A549 treated with AZD2906 at 1 μM for 4 hours (cell line): ENCODE measurements around the gene MPZ. TPM values are rescaled to one million over a fixed set of nuclear protein-coding genes. Genes with fewer than 3 reads are reported as not detected.

Experiments used
- total RNA-seq: library from RNA; stranded (reverse); fragments of 200-300 nt; extraction: Qiagen RNA extraction; gene quantifications from 5 replicates; pipeline ENCODE4 v1.2.3, GENCODE V29; 2022

Gene MPZ
- total RNA-seq: 0.12 to 0.36 TPM (median 0.24 TPM) in 5 replicates

GRCh38 chr1:161309868-161310267, at the start of gene MPZ:
Gene MPZ, minus strand, starts transcription at chr1:161309968. Its CDS starts 63 bp downstream, at chr1:161309905.

GRCh38 chr1:161314201-161314981, 4.6 kb upstream of the MPZ start, which contains the start of gene SDHC:
Gene SDHC, plus strand, starts transcription at chr1:161314381. Its CDS starts 25 bp downstream, at chr1:161314406.

DNA sequence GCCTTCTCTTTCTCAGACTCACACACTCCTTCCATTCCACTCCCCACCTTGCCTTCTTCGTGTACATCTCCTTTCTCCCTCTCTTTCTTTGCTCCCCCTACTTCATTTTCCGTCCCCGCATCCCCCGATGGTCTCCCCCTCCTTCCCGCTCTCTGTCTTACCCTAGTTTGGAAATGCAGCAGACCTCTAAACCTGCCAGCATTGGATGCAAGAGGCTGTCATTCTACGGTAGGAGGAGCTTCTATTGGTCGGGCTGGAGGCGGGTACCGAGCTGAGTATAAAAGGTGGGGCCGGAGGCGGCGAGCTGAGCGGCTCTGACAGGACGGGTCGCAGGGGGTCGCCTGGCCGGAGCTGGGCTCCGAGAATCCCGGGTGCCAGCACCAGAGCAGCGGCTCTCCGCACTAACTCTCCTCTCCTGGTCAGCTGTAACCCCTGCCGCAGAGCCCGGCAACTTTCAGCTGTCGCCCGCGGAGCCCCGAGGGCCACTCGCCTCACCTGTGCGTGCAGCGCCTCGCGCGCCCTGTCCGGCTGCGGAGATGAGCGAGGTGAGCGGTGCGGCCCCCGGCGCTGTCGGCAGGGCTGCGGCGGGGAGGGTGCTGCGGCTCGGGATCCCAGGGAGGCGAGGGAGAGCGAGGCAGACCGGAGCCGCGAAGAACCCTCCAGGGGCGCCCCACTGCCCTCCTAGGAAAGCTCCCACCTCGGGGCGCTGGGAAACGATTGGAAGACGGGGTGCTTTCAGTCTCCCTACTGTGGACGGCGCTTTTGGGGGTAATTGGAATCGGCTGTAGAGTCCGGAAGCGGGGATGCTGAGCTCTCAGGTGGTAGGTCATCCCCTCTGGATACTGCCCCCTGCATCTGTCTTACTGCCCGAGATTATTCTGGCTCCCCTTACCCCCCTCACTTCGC, 51.1 kb downstream of the MPZ start, which contains the start of gene PCP4L1:
TSS of gene PCP4L1 (plus strand) at position 307 of the 906 bp plus-strand sequence. CDS start at position 537, 230 bp downstream.

Other genes starting within 250 kb of the MPZ start
- gene ARHGAP30, start 240.1 kb downstream of the MPZ start, total RNA-seq: 0.07 to 0.09 TPM (median 0.07 TPM) in 5 replicates
- 1.6 to 1.9 TPM (median 1.8 TPM) in 5 replicates for gene NECTIN4, start 220.4 kb downstream of the MPZ start, total RNA-seq
- gene KLHDC9, start 211.6 kb downstream of the MPZ start, total RNA-seq: 1.8 to 2.1 TPM (median 1.8 TPM) in 5 replicates
- 98.5 to 110 TPM (median 106 TPM) in 5 replicates for gene PFDN2, start 191.9 kb downstream of the MPZ start, total RNA-seq
- 25.8 to 32.2 TPM (median 31.0 TPM) in 5 replicates for gene NIT1, start 191.9 kb downstream of the MPZ start, total RNA-seq
- gene DEDD, start 177.3 kb downstream of the MPZ start, total RNA-seq: 30.9 to 35.3 TPM (median 31.4 TPM) in 5 replicates
- 87.5 to 144 TPM (median 90.2 TPM) in 5 replicates for gene UFC1, start 156.0 kb downstream of the MPZ start, total RNA-seq
- 15.8 to 24.1 TPM (median 22.5 TPM) in 5 replicates for gene USP21, start 150.5 kb downstream of the MPZ start, total RNA-seq
- gene PPOX, start 143.5 kb downstream of the MPZ start, total RNA-seq: 12.2 to 15.7 TPM (median 15.2 TPM) in 5 replicates
- 20.3 to 25.7 TPM (median 24.3 TPM) in 5 replicates for gene B4GALT3, start 132.5 kb downstream of the MPZ start, total RNA-seq
- gene ADAMTS4, start 110.9 kb downstream of the MPZ start, total RNA-seq: 0.01 to 0.02 TPM (median 0.01 TPM) in 4 of 5 replicates, not detected in the other
- 78.6 to 115 TPM (median 82.0 TPM) in 5 replicates for gene NDUFS2, start 107.6 kb downstream of the MPZ start, total RNA-seq
- 0.17 to 0.33 TPM in 2 of 5 replicates, not detected in the others for gene FCER1G, start 94.7 kb downstream of the MPZ start, total RNA-seq
- gene APOA2, start 86.3 kb downstream of the MPZ start, total RNA-seq: 0.95 to 1.9 TPM in 2 of 5 replicates, not detected in the others
- 10.6 to 12.5 TPM (median 12.2 TPM) in 5 replicates for gene TOMM40L, start 83.9 kb downstream of the MPZ start, total RNA-seq
- 0.07 TPM in 1 of 5 replicates, not detected in the others for gene NR1I3, start 71.8 kb downstream of the MPZ start, total RNA-seq
- gene PCP4L1, start 51.2 kb downstream of the MPZ start, total RNA-seq: 0.06 to 0.15 TPM (median 0.07 TPM) in 5 replicates
- 238 to 251 TPM (median 241 TPM) in 5 replicates for gene SDHC, start 4.4 kb upstream of the MPZ start, total RNA-seq
- 0.16 to 0.22 TPM (median 0.18 TPM) in 5 replicates for gene CFAP126, start 57.9 kb upstream of the MPZ start, total RNA-seq
- 0.13 TPM in 1 of 5 replicates, not detected in the others for gene FCGR2A, start 195.5 kb upstream of the MPZ start, total RNA-seq
- 1.0 to 7.1 TPM (median 1.9 TPM) in 5 replicates for gene HSPA6, start 214.6 kb upstream of the MPZ start, total RNA-seq
- gene FCGR3A, start 239.8 kb upstream of the MPZ start, total RNA-seq: not detected in 5 replicates